ENCODE results near the gene NR2F1.
A peak's percentile ranks its signal among the peaks of the same experiment; 100 is the strongest.

- TF ChIP-seq EZH2phosphoT487 (IDR thresholded peaks at IDR 0.05; ENCODE audit: unreplicated experiment) (peak; percentile 42), CTCF (conservative IDR thresholded peaks at IDR 0.05; ENCODE audit: low read depth in 2 of 2) (peak in 1 of 2 experiments; percentile 10; a peak in 1 of 4 replicates), EZH2 (IDR thresholded peaks at IDR 0.05; ENCODE audit: low read depth, unreplicated experiment) (peak; percentile 75)
- TF ChIP-seq, protein P1, sequence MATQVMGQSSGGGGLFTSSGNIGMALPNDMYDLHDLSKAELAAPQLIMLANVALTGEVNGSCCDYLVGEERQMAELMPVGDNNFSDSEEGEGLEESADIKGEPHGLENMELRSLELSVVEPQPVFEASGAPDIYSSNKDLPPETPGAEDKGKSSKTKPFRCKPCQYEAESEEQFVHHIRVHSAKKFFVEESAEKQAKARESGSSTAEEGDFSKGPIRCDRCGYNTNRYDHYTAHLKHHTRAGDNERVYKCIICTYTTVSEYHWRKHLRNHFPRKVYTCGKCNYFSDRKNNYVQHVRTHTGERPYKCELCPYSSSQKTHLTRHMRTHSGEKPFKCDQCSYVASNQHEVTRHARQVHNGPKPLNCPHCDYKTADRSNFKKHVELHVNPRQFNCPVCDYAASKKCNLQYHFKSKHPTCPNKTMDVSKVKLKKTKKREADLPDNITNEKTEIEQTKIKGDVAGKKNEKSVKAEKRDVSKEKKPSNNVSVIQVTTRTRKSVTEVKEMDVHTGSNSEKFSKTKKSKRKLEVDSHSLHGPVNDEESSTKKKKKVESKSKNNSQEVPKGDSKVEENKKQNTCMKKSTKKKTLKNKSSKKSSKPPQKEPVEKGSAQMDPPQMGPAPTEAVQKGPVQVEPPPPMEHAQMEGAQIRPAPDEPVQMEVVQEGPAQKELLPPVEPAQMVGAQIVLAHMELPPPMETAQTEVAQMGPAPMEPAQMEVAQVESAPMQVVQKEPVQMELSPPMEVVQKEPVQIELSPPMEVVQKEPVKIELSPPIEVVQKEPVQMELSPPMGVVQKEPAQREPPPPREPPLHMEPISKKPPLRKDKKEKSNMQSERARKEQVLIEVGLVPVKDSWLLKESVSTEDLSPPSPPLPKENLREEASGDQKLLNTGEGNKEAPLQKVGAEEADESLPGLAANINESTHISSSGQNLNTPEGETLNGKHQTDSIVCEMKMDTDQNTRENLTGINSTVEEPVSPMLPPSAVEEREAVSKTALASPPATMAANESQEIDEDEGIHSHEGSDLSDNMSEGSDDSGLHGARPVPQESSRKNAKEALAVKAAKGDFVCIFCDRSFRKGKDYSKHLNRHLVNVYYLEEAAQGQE (IDR thresholded peaks at IDR 0.05; ENCODE audit: unreplicated experiment) = no peak
Measured at GRCh38 chr5:93578813-93579691, 4.0 kb upstream of the NR2F1 start.
